Common myeloid progenitor, CD34-positive (primary cell): ENCODE data around the gene TNPO3.

ENCODE experiments used
- CTCF ChIA-PET: fragments of 350-600 bp; sonication (Branson Sonifier 250); formaldehyde crosslinking; loops from one replicate; lab custom pipeline; 2021; ENCODE audit warnings: antibody characterized with exemption; lab: Charles Lee
- POLR2A ChIA-PET: fragments of 350-600 bp; sonication (Branson Sonifier 250); formaldehyde crosslinking; loops from one replicate; lab custom pipeline; 2021; ENCODE audit warnings: antibody characterized with exemption; lab: Charles Lee
- DNase-seq, 3 donors: peaks; one replicate each; pipeline versions ENCODE4 v3.0.0 to v3.0.0-alpha.2; 2013
- H3K27ac ChIP-seq, 2 experiments: 1 replicate in 1 of 2; 2 replicates in 1 of 2; pipeline ENCODE4 v1.7.0; 2013; ENCODE audit warnings: inconsistent platforms in 2 of 2, low read length in 2 of 2, mild to moderate bottlenecking in 2 of 2, low read depth in 1 of 2, moderate library complexity in 1 of 2; ENCODE audit not compliant: severe bottlenecking in 2 of 2, insufficient read depth in 1 of 2, poor library complexity in 1 of 2
- H3K27me3 ChIP-seq, 5 experiments: replicated peaks in 2 of 5; 1 replicate in 3 of 5; 2 replicates in 2 of 5; pipeline versions ENCODE4 v1.6.1 to v1.7.0; 2013; ENCODE audit warnings: low read length in 4 of 5, mild to moderate bottlenecking in 2 of 5, moderate library complexity in 2 of 5, inconsistent platforms in 1 of 5; ENCODE audit not compliant: insufficient read depth in 5 of 5, control insufficient read depth in 4 of 5
- H3K36me3 ChIP-seq, 4 experiments: 1 replicate in 2 of 4; 2 replicates in 2 of 4; pipeline versions ENCODE4 v1.6.1 to v1.7.0; 2013; ENCODE audit warnings: low read length in 3 of 4, control low read depth in 1 of 4, mild to moderate bottlenecking in 1 of 4; ENCODE audit not compliant: control insufficient read depth in 4 of 4, insufficient read depth in 4 of 4
- H3K4me1 ChIP-seq, 4 experiments: 1 replicate in 3 of 4; 2 replicates in 1 of 4; pipeline versions ENCODE4 v1.6.1 to v1.7.1; 2013; ENCODE audit warnings: low read length in 3 of 4, mild to moderate bottlenecking in 3 of 4, control low read depth in 1 of 4, inconsistent platforms in 1 of 4, moderate library complexity in 1 of 4; ENCODE audit not compliant: control insufficient read depth in 4 of 4, insufficient read depth in 4 of 4; ENCODE audit errors: control extremely low read depth in 1 of 4
- H3K4me3 ChIP-seq, 7 experiments: 1 replicate in 4 of 7; 2 replicates in 3 of 7; pipeline versions ENCODE4 v1.5.1 to v1.7.0; 2013; ENCODE audit warnings: mild to moderate bottlenecking in 7 of 7, low read length in 6 of 7, moderate library complexity in 6 of 7, inconsistent platforms in 2 of 7, low read depth in 2 of 7, control low read depth in 1 of 7; ENCODE audit not compliant: insufficient read depth in 4 of 7, control insufficient read depth in 1 of 7; ENCODE audit errors: extremely low read depth in 1 of 7
- H3K9me3 ChIP-seq, 5 experiments: 1 replicate in 4 of 5; 2 replicates in 1 of 5; pipeline versions ENCODE4 v1.6.1 to v1.7.1; 2013; ENCODE audit warnings: low read length in 4 of 5, mild to moderate bottlenecking in 2 of 5, inconsistent platforms in 1 of 5, low read depth in 1 of 5, moderate library complexity in 1 of 5; ENCODE audit not compliant: control insufficient read depth in 4 of 5, insufficient read depth in 2 of 5; ENCODE audit errors: control extremely low read depth in 1 of 5
- WGBS: methylation state at CpG from one replicate; pipeline ENCODE4 v1.1.5; 2013; ENCODE audit not compliant: insufficient coverage; 5-methylcytosine and 5-hydroxymethylcytosine counted together

TNPO3 gene

DNA sequence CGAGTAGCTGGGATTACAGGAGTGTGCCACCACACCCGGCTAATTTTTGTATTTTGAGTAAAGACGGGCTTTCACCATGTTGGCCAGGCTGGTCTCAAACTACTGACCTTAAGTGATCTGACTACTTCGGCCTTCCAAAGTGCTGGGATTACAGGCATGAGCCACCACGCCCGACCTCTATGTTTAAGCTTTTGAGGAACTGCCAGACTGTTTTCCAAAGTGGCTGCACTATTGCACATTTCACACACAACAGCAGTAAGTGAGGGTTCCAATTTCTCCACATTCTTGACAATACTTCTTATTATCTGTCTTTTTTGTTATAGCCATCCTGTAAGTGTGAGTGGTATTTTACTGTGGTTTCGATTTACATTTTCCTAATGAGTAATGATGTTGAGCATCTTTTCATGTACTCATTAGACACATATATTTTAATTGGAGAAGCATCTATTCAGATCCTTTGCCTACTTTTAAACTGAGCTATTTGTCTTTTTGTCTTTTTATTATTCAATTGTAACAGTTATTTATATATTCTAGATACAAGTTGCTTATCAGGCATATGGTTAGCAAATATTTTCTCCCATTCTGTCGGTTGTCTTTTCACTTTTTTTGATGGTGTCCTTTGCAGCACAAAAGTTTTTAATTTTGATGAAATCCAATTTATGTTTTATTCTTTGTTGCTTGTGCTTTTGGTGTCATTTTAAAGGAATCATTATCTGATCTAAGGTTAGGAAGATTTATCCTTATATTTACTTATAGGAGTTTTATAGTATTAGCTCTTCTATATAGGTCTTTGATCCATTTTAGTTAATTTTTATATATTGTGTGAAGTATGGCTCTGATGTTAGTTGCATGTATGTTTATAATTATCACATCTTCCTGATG, 130.0 kb downstream of the TNPO3 start:
- Histone ChIP-seq H3K27me3 (no peaks in the 10 kb centered on the region), H3K27ac (no peak overlapping the region), H3K4me3 (no peak overlapping the region), H3K9me3 (no peaks in the 10 kb centered on the region), H3K4me1 (peaks cover 0 to 3% (median 0%) of the 10 kb centered on the region in 4 experiments), H3K36me3 (no peaks in the 10 kb centered on the region)
- POLR2A ChIA-PET: no interaction called here
- no peak for DNase-seq
- CTCF ChIA-PET: interaction anchor here (2.2 kb wide), 1 partner anchor 8 kb away, joined by 7 read pairs; no protein-coding TSS in a partner anchor
- WGBS: 100% methylated on average over 6 of the region's 8 CpGs

- H3K9me3 ChIP-seq: no peaks in the 10 kb centered on the region
- H3K27me3 ChIP-seq: no peaks in the 10 kb centered on the region
- no peak for DNase-seq
- ChIA-PET POLR2A (no interaction called here), CTCF (interaction anchor here (0.9 to 2.4 kb wide), 5 partner anchors 10 to 24 kb away, joined by 3 to 7 read pairs (median 4); no protein-coding TSS in a partner anchor)
- H3K4me3 ChIP-seq: no peak overlapping the region
- no peaks in the 10 kb centered on the region for H3K36me3 ChIP-seq
- 98% methylated on average over 4 of the region's 5 CpGs for WGBS
- no peak overlapping the region for H3K27ac ChIP-seq
- H3K4me1 ChIP-seq: peaks cover 0 to 3% (median 0%) of the 10 kb centered on the region in 4 experiments
Observed at GRCh38 chr7:128923411-128923800, 131.5 kb downstream of the TNPO3 start.

GRCh38 chr7:128922496-128923410, 132.2 kb downstream of the TNPO3 start:
- DNase-seq: no peak
- ChIA-PET POLR2A (no interaction called here), CTCF (interaction anchor here (0.9 to 2.4 kb wide), 8 partner anchors 8 to 25 kb away, joined by 3 to 7 read pairs (median 3); partner anchors contain the start of gene KCP)
- H3K4me1 ChIP-seq: peaks cover 0 to 3% (median 0%) of the 10 kb centered on the region in 4 experiments
- over 99% methylated on average over 14 of the region's 16 CpGs for WGBS
- peaks cover 0 to 2% (median 0%) of the 10 kb centered on the region in 5 experiments for H3K27me3 ChIP-seq
- no peaks in the 10 kb centered on the region for H3K9me3 ChIP-seq
- no peak overlapping the region for H3K4me3 ChIP-seq
- H3K36me3 ChIP-seq: no peaks in the 10 kb centered on the region
- H3K27ac ChIP-seq: no peak overlapping the region

DNA sequence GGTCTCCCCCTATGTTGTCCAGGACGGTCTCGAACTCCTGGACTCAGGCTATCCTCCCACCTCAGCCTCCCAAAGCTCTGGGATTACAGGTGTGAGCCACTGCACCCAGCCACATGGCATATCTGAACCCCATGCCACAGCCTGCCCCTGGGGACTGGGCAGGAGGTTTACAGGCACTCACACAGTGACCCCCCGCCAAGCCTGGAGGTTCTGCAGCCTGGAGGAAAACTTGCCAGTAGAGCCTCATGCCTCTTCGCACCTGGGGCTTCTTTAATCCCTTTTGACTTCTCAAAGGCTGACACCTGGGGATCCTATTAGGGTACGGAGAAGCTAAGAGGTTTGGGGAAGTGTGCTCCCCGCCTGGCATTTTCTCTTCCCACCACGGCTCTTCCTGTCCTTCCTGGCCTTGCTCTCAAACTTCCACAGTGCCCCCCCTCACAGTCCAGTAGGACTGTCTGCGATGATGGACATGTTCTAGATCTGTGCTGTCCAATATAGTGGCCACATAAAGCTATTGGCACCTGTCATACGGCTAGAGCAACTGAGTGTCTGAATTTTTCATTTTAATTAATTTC, 133.0 kb downstream of the TNPO3 start:
- ChIA-PET CTCF (interaction anchor here (0.8 to 2.4 kb wide), 6 partner anchors 8 to 38 kb away, joined by 3 to 7 read pairs (median 3); partner anchors contain the start of gene KCP), POLR2A (no interaction called here)
- no peak for DNase-seq
- H3K36me3 ChIP-seq: no peaks in the 10 kb centered on the region
- H3K9me3 ChIP-seq: no peaks in the 10 kb centered on the region
- 91% methylated on average over 8 of the region's 9 CpGs for WGBS
- H3K27ac ChIP-seq: no peak overlapping the region
- no peak overlapping the region for H3K4me3 ChIP-seq
- H3K27me3 ChIP-seq: peaks cover 0 to 3% (median 2%) of the 10 kb centered on the region in 5 experiments
- peaks cover 0 to 3% (median 0%) of the 10 kb centered on the region in 4 experiments for H3K4me1 ChIP-seq

DNA sequence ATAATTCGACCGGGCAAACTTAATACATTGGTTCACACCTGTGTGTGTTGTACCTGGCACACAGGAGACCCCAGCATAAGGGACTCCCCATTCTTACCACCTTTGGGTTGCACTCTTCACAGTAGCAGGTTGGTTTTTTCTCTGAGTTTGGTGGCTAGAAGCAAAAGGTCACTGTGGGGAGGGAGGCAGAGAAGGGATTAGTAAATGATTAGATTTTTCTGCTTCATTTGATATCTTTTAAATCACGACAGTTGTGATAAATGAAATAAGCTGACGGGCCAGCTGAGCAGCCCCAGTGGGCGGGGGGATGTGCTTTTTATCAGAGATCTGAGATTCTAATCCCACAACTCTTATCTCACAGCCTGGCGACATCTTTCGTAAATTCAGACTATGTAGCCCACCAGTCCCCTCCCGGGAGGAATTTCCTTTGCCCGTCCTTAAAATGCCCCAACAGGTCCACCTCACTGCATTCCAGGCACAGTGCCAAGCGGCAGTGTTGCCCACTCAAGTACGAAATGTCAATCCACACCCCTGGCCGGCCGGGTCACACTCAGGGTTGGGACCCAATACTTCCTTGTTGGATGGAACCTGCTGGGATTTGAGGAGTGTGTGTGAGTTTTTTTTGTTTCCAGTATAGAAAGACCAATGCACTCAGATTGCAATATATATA, 133.9 kb downstream of the TNPO3 start:
- Histone ChIP-seq H3K9me3 (no peaks in the 10 kb centered on the region), H3K36me3 (no peaks in the 10 kb centered on the region), H3K27ac (no peak overlapping the region), H3K27me3 (peaks cover 0 to 12% (median 4%) of the 10 kb centered on the region in 5 experiments), H3K4me1 (peaks cover 0 to 3% (median under 1%) of the 10 kb centered on the region in 4 experiments), H3K4me3 (no peak overlapping the region)
- ChIA-PET CTCF (interaction anchor here (0.8 to 2.4 kb wide), 2 partner anchors 17 to 39 kb away, joined by 3 to 7 read pairs; no protein-coding TSS in a partner anchor), POLR2A (no interaction called here)
- whole genome bisulfite sequencing: 83% methylated on average over 9 of the region's 13 CpGs
- no peak for DNase-seq
